HUES64 (cell line): ENCODE data around the gene ACOX3.

Source experiments
- H3K27ac ChIP-seq: 2 replicates; pipeline ENCODE4 v1.7.0; 2013; ENCODE audit warnings: low read depth, low read length, inconsistent platforms
- H3K27me3 ChIP-seq: 2 replicates; pipeline ENCODE4 v1.6.1; 2013; ENCODE audit warnings: mild to moderate bottlenecking, low read length; ENCODE audit not compliant: insufficient read depth
- H3K36me3 ChIP-seq: 2 replicates; pipeline ENCODE4 v1.6.1; 2013; ENCODE audit warnings: mild to moderate bottlenecking, low read length; ENCODE audit not compliant: insufficient read depth
- H3K4me1 ChIP-seq: 2 replicates; pipeline ENCODE4 v1.6.1; 2013; ENCODE audit warnings: mild to moderate bottlenecking, low read length, moderate library complexity; ENCODE audit not compliant: insufficient read depth
- H3K4me3 ChIP-seq: 2 replicates; pipeline ENCODE4 v1.5.1; 2013; ENCODE audit warnings: mild to moderate bottlenecking, low read length, moderate library complexity
- H3K9ac ChIP-seq: 2 replicates; pipeline ENCODE4 v1.6.1; 2013; ENCODE audit warnings: mild to moderate bottlenecking, low read depth, low read length
- H3K9me3 ChIP-seq: 2 replicates; pipeline ENCODE4 v1.6.1; 2013; ENCODE audit warnings: low read depth, low read length; ENCODE audit not compliant: insufficient read depth
- WGBS: fragments of 150-250, 120-280 bp; methylation state at CpG from one replicate; pipeline ENCODE4 v1.1.7; 2013; ENCODE audit warnings: missing lambda C conversion rate; 5-methylcytosine and 5-hydroxymethylcytosine counted together

Gene ACOX3

DNA sequence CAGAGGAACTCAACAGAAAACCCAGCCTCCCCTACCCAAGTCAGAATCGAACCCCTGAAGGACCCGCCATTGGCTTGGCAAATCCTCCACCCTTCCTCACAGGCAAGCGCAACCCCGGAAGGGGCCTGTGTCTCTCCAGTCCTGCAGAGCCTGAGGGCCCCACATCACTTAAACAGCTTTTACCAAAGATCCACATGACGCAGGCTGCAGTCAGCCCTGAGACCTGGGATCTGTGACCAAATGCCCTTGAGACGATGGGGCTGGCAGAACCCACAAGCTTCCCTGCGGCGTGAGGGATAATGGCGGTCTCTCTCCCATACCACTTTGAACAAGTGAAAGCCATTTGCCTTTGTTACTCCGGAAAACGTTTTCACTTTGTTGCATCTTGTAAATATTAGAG lies 54.9 kb downstream of the ACOX3 start:
- Histone ChIP-seq H3K4me1 (no peaks in the 10 kb centered on the region), H3K9ac (no peak overlapping the region), H3K4me3 (no peak overlapping the region), H3K9me3 (no peaks in the 10 kb centered on the region), H3K27ac (no peak overlapping the region), H3K27me3 (no peaks in the 10 kb centered on the region), H3K36me3 (no peaks in the 10 kb centered on the region)
- 94% methylated on average over 11 of the region's 11 CpGs for WGBS

DNA sequence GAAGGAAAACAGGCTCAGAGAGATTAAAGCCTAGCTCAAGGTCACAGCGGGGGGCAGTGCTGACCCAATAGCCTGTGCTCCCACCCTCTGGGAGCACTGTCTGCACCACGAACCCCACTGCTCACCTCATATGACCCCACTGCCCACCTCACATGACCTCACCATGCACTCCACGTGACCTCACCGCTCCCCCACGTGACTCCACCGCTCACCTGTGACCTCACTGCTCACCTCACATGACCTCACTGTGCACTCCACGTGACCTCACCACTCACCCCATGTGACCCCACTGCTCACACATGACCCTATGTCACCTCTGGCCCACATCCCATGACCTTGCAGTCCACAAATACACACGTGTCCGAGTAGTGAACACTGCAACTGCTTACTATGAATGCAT lies 55.4 kb downstream of the ACOX3 start:
- H3K36me3 ChIP-seq = no peaks in the 10 kb centered on the region
- H3K27me3 ChIP-seq = no peaks in the 10 kb centered on the region
- H3K9me3 ChIP-seq = no peaks in the 10 kb centered on the region
- no peak overlapping the region for H3K27ac ChIP-seq
- no peak overlapping the region for H3K4me3 ChIP-seq
- no peaks in the 10 kb centered on the region for H3K4me1 ChIP-seq
- no peak overlapping the region for H3K9ac ChIP-seq
- WGBS = 93% methylated on average over 9 of the region's 9 CpGs

DNA sequence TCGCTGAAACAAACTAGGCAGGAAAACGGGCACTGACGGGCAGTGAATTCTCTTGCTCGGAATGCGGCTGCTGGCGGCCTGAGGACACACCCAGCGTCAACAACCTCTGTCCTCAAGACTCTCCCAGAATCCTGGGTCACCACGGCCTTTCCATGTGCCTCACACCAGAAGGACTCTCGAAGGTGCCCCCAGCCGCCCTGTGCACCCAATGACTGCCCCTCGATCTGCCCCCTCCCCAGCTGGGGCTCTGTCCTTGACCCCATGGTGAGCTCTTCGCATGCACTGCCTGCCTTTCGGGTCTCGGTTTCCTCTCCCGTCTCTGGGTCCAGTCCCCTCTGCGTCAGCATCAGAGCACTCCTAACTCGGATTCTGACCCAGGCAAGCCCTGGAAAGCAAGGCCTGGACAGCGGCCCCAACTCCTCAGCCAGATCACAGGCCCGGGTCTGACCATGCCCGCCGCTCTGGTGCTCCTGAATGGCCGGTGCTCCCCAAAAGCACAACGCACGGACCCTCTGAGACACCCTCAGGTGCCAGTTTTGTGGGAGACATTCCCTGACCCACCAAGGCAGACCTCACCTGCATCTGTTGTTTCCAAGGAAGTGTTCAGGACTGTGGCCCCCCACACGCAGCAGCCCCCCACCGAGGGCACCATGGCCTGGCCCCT lies 56.0 kb downstream of the ACOX3 start:
- Histone ChIP-seq H3K9ac (no peak overlapping the region), H3K27me3 (no peaks in the 10 kb centered on the region), H3K4me1 (no peaks in the 10 kb centered on the region), H3K4me3 (no peak overlapping the region), H3K9me3 (no peaks in the 10 kb centered on the region), H3K27ac (no peak overlapping the region), H3K36me3 (no peaks in the 10 kb centered on the region)
- WGBS = 91% methylated on average over 26 of the region's 26 CpGs

DNA sequence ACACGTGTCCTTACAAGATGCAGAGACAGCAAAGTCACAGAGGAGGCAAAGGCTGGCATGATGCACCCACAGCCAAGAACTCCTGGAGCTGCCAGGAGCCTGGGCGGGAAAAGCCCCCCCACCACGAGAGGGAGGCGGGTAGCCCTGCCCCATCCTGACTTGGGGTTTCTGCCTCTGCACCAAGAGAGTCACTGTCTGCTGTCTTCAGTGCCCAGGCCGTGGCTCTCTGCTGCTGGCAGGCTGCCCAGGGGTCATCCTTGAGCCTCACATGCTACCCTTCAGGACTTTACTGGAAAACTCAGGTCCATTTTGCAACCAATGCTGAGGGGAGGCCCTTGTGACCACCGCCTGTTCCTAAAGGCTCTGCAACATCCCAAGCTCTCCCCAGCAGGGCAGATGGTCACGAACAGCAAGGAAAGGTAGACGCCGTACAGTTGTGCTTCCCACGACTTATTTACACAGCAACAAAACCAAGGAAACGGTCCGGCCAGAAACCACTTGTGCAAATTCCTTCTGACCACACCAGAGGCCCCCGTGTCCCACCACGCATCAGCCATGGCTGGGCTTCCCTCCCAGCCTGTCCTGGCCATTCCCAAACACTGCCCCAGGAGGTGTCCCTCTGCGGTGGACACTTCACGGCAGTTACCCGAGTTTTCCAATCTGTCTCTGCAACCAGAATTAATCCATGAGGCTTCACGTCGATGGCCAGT lies 56.9 kb downstream of the ACOX3 start:
- no peak overlapping the region for H3K27ac ChIP-seq
- no peaks in the 10 kb centered on the region for H3K4me1 ChIP-seq
- H3K9me3 ChIP-seq = no peaks in the 10 kb centered on the region
- H3K4me3 ChIP-seq = no peak overlapping the region
- no peaks in the 10 kb centered on the region for H3K27me3 ChIP-seq
- no peaks in the 10 kb centered on the region for H3K36me3 ChIP-seq
- WGBS = 93% methylated on average over 19 of the region's 19 CpGs
- H3K9ac ChIP-seq = no peak overlapping the region

DNA sequence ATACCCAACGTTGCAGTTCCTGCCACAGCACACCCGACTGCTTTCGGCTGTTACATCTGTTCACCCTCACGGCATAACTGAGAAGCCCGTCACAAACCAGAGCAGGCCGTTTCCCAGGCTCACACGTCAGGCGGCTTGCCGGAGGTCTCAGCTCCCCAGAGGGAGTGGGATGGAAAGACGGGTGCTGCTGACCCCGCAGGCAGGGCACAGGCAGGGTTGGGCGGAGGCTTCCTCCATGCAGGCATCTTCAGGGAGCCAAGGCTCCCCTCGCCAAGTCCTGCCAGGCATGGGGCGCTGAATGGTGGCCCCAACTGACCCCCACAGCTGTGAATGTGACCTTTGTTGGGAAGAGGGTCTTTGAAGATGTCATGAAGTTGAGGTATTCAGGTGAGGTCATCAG lies 57.5 kb downstream of the ACOX3 start:
- no peaks in the 10 kb centered on the region for H3K9me3 ChIP-seq
- WGBS = 95% methylated on average over 14 of the region's 14 CpGs
- no peak overlapping the region for H3K4me3 ChIP-seq
- H3K27ac ChIP-seq = no peak overlapping the region
- no peaks in the 10 kb centered on the region for H3K4me1 ChIP-seq
- no peak overlapping the region for H3K9ac ChIP-seq
- no peaks in the 10 kb centered on the region for H3K27me3 ChIP-seq
- H3K36me3 ChIP-seq = no peaks in the 10 kb centered on the region

DNA sequence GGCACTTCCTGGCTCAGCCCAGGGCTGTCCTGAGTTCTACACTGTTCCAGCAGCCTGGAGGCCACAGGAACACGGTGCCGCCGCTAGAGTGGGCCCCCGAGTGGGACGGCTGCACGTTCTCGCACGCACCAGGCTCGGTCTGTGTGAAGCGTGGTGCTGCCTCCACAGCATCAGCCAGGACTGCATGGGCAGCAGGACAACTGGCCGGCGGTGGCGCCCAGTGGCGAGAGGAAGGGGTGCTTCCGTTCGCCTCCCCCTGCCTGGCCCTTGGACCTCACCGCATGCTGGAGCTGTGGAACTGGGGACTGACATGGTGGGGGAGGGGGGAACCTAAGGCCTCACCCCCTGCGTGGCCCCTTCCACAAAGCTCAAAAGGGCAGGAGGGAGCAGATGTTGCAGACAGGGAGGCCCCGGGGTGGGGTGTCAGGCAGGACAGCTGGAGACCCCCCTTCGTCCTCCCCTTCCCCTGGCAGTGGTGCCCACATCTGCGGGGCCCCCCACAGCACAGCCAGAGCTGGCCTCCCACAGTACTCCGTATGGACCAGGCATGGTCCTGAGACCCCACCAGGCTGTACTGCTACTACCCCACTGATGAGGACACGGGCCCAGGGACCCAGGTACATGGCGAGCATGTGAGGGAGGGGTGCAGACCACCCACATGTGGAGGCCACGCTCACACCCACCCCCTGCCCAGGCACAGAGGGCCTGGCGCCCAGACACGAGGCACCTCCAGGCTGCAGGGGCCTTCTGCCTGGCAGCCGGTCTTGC lies 58.5 kb downstream of the ACOX3 start:
- no peaks in the 10 kb centered on the region for H3K4me1 ChIP-seq
- no peaks in the 10 kb centered on the region for H3K9me3 ChIP-seq
- 95% methylated on average over 28 of the region's 28 CpGs for WGBS
- no peaks in the 10 kb centered on the region for H3K36me3 ChIP-seq
- H3K9ac ChIP-seq = no peak overlapping the region
- no peak overlapping the region for H3K4me3 ChIP-seq
- H3K27ac ChIP-seq = no peak overlapping the region
- no peaks in the 10 kb centered on the region for H3K27me3 ChIP-seq

DNA sequence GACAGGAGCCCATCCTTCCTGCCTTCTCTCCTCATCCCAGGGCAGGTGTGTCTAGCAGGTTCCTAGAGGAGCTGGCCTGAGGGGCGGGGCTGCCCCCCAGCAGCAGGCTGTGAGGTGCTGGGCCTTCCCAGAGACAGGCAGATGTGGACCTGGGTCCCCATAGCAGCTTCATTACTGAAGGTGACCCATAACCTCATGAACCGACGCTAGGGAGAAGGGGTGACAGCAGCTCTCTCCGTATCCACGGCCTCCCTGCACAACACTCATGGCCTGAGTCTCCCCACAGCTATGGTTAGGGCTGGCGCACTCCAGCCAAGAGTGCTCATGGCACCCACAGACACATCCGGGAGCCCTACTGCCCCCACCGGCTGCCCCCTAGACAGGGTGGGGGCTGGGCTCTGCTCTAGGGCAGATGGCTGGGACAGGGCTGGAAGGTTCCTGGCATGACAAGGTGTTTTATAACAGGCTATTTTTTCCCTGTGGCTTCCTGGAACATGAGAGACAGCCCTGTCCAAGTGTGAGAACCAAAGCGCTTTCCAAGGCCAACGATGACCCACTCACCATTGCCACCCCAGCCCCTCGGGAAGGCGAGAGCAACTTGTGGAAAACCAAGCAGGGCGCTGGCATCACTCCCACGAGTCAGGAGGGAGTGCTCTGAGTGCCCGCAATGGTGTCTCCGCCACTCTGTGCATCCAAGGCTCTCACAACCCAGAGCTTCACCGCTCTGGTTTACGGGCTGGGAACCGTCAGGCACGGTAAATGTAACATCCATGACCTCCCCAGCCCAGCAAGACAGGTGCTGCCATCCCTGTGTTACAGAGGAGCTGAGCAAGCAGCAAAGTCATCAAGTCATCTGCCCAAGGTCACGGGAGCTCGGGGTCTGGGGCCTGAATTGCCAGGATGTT lies 59.8 kb downstream of the ACOX3 start:
- no peak overlapping the region for H3K27ac ChIP-seq
- H3K36me3 ChIP-seq = no peaks in the 10 kb centered on the region
- no peak overlapping the region for H3K4me3 ChIP-seq
- H3K9ac ChIP-seq = no peak overlapping the region
- no peaks in the 10 kb centered on the region for H3K9me3 ChIP-seq
- WGBS = 95% methylated on average over 22 of the region's 22 CpGs
- no peaks in the 10 kb centered on the region for H3K4me1 ChIP-seq
- H3K27me3 ChIP-seq = no peaks in the 10 kb centered on the region

DNA sequence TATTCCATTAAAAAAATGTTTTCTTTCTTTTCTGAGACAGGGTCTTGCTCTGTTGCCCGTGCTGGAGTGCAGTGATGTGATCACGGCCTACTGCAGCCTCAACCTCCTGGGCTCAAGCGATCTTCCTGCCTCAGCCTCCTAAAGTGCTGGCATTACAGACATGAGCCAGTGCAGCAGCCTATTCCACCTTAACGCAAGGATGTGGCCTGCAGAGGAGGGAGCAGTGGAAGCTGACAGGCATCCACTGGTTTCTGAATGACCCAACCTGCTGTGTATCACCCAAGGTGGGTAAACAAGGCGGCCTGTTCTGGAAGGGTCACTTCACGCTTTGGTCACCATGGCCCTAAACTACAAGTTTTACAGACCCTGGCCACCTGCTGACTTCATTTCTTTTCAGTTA lies 60.8 kb downstream of the ACOX3 start:
- Histone ChIP-seq H3K4me1 (no peaks in the 10 kb centered on the region), H3K9me3 (no peaks in the 10 kb centered on the region), H3K36me3 (no peaks in the 10 kb centered on the region), H3K4me3 (no peak overlapping the region), H3K27me3 (no peaks in the 10 kb centered on the region), H3K27ac (no peak overlapping the region), H3K9ac (no peak overlapping the region)
- WGBS = 97% methylated on average over 6 of the region's 6 CpGs

DNA sequence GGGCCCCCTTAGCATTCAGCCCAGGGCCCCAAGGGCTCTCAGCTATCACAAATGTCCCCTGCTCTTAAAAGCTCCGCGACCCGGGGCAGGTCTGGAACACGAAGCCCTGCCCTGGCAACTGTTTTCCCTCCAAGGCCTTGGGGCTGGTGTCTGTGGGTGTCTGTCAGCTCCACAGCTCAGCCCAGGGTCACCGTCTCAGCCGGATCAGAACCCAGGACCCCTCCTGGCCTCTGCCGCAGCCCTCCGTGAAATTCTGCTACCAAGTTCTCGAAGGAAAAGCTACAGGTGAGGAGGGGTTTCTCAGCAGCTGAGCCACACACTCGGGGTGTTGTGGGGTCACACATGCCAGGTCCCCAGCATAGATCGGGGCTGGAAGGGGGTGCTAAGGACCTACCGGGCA lies 61.2 kb downstream of the ACOX3 start:
- 94% methylated on average over 12 of the region's 12 CpGs for WGBS
- Histone ChIP-seq H3K36me3 (no peaks in the 10 kb centered on the region), H3K9me3 (no peaks in the 10 kb centered on the region), H3K4me1 (no peaks in the 10 kb centered on the region), H3K27me3 (no peaks in the 10 kb centered on the region), H3K27ac (no peak overlapping the region), H3K9ac (no peak overlapping the region), H3K4me3 (no peak overlapping the region)

DNA sequence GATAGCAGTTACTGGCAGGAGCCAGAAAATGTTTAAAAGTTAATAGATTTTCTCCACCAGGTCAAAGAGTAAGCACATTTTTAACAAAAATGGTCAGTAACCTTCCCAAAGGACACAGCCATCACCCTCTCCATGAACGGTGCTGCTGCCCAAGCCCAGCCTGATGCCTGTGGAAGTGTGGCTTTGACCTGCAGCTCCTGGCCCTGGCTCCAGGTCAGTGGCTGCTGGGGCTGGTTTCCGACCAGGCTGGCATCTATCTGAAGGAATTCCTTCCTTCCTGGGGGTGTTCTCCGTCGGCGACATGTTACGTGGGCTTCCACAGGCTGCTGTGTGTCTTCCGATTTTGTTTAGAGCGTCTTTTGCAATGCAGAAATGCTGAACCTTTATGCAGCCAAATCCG lies 61.7 kb downstream of the ACOX3 start:
- no peaks in the 10 kb centered on the region for H3K27me3 ChIP-seq
- H3K4me1 ChIP-seq = no peaks in the 10 kb centered on the region
- no peak overlapping the region for H3K9ac ChIP-seq
- no peak overlapping the region for H3K27ac ChIP-seq
- no peak overlapping the region for H3K4me3 ChIP-seq
- no peaks in the 10 kb centered on the region for H3K36me3 ChIP-seq
- H3K9me3 ChIP-seq = no peaks in the 10 kb centered on the region
- 84% methylated on average over 9 of the region's 9 CpGs for WGBS
